ENCODE data around the gene SETBP1. TPM values are rescaled to one million over a fixed set of nuclear protein-coding genes. Genes with fewer than 3 reads are reported as not detected.

SETBP1 gene
- total and polyA plus RNA-seq, 2 of the 4 experiments (the other 2 are of a cell fraction) = 0.19 to 0.36 TPM

DNA sequence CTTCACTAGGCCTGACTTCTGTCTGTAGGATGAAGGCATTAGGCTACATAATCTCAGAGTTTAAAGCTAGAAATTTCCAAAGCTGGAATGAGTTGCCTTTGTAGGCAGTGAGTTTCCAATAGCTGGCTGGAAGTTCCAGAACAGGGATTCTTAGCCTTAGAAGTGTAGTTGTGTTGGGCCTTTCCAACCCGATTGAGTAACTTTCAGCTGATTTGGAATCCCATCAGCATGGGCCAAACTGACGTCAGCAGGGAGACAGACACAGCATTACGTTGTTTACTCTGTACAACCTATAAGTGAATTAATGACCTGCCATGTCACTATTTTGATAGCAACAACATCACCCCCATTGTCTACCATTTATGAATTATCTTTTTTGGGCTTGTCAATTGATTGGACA, 56.9 kb downstream of the SETBP1 start:
- H2BK20ac ChIP-seq (ENCODE audit: low read depth, low read length) = no peak overlapping the region

More for the DNA sequence above, 56.9 kb downstream of the SETBP1 start:
- H4K20me1 ChIP-seq (ENCODE audit: insufficient read depth, low read length) = no peaks in the 10 kb centered on the region
- H3K18ac ChIP-seq (ENCODE audit: low read depth, low read length) = no peak overlapping the region
- peaks cover 3% of the 10 kb centered on the region; the same call in 1 of the 2 replicates for H3K4me1 ChIP-seq (ENCODE audit: control insufficient read depth, insufficient read depth, low read length)
- H4K91ac ChIP-seq (ENCODE audit: insufficient read depth, low read depth, low read length) = no peak overlapping the region
- no peaks in the 10 kb centered on the region for H3K9me3 ChIP-seq (ENCODE audit: control insufficient read depth, insufficient read depth, low read length)
- no peak overlapping the region for H3K4ac ChIP-seq (ENCODE audit: low read depth, low read length)
- H2AFZ ChIP-seq (replicated peaks; ENCODE audit: low read length, poor library complexity) = no peak overlapping the region
- BruUV-seq (replicated peaks) = no TSS peak
- peaks cover 2% of the 10 kb centered on the region for H3K27me3 ChIP-seq (ENCODE audit: control insufficient read depth, insufficient read depth, low read length)
- H2BK5ac ChIP-seq (ENCODE audit: low read depth, low read length, poor library complexity, severe bottlenecking) = no peak overlapping the region
- no peak overlapping the region for H2AK9ac ChIP-seq (replicated peaks; ENCODE audit: low read depth, low read length, poor library complexity)
- H3K4me3 ChIP-seq (ENCODE audit: insufficient read depth, low read depth, low read length) = no peak overlapping the region
- H3K79me1 ChIP-seq (ENCODE audit: low read depth in 1 of 2, low read length in 2 of 2) = no peaks in the 10 kb centered on the region
- H4K8ac ChIP-seq (ENCODE audit: low read depth in 2 of 2, low read length in 2 of 2) = no peak overlapping the region
- H3K14ac ChIP-seq (replicated peaks; ENCODE audit: low read depth, low read length) = no peak overlapping the region
- no CpG with 5 or more reads among the region's 3 CpGs for WGBS, 2 experiments (ENCODE audit: extremely low coverage in 2 of 2, insufficient read length in 1 of 2)
- no peak for DNase-seq
- CTCF ChIA-PET = no interaction called here
- H2AK5ac ChIP-seq (ENCODE audit: low read depth, low read length) = no peak overlapping the region
- no peaks in the 10 kb centered on the region for H3K36me3 ChIP-seq (ENCODE audit: control insufficient read depth, insufficient read depth, low read length)
- H3K9ac ChIP-seq (ENCODE audit: low read depth, low read length) = no peak overlapping the region
- H3K23ac ChIP-seq (ENCODE audit: low read depth, low read length) = no peak overlapping the region
- no peak overlapping the region for H3K56ac ChIP-seq (ENCODE audit: extremely low read depth, insufficient read depth, low read length)
- POLR2A ChIA-PET (ENCODE audit: unreplicated experiment) = no interaction called here
- no peak overlapping the region for H3K4me2 ChIP-seq (ENCODE audit: low read depth, low read length)
- peaks cover 5% of the 10 kb centered on the region; the same call in 1 of the 2 replicates for H3K9me1 ChIP-seq (ENCODE audit: insufficient read depth, low read length)
- dilution Hi-C loops (cut with HindIII; ENCODE audit: low sequenced_read_pairs, unreplicated experiment) = no loop called here
- H2BK120ac ChIP-seq (ENCODE audit: low read depth, low read length) = no peak overlapping the region
- no peak overlapping the region for H2BK15ac ChIP-seq (ENCODE audit: low read depth, low read length)
- no peak overlapping the region for H4K5ac ChIP-seq (ENCODE audit: low read depth, low read length)
- H3K27ac ChIP-seq (ENCODE audit: insufficient read depth, low read length) = no peak overlapping the region
- TF ChIP-seq MAZ (IDR thresholded peaks at IDR 0.05; ENCODE audit: borderline replicate concordance, low read depth, low read length) (no peak), CEBPB (IDR thresholded peaks at IDR 0.05; ENCODE audit: low read depth, low read length) (no peak), RFX5 (IDR thresholded peaks at IDR 0.05; ENCODE audit: low read depth, low read length) (no peak), NFE2L2 (IDR thresholded peaks at IDR 0.05; ENCODE audit: low read depth, low read length) (no peak), SMC3 (IDR thresholded peaks at IDR 0.05; ENCODE audit: low read depth, low read length) (no peak), FOS (IDR thresholded peaks at IDR 0.05; ENCODE audit: low read depth, low read length) (no peak), RAD21 (IDR thresholded peaks at IDR 0.05; ENCODE audit: low read length) (no peak), MXI1 (IDR thresholded peaks at IDR 0.05; ENCODE audit: borderline replicate concordance, low read depth, low read length) (no peak), RCOR1 (IDR thresholded peaks at IDR 0.05; ENCODE audit: insufficient replicate concordance, low read length) (no peak), CHD1 (IDR thresholded peaks at IDR 0.05; ENCODE audit: low read depth, low read length) (no peak), MAFK (IDR thresholded peaks at IDR 0.05; ENCODE audit: low read depth, low read length) (no peak), POLR2A (IDR thresholded peaks at IDR 0.05; ENCODE audit: low read depth, low read length) (no peak), BHLHE40 (IDR thresholded peaks at IDR 0.05; ENCODE audit: low read depth, low read length) (no peak)
- TF ChIP-seq, protein P1, sequence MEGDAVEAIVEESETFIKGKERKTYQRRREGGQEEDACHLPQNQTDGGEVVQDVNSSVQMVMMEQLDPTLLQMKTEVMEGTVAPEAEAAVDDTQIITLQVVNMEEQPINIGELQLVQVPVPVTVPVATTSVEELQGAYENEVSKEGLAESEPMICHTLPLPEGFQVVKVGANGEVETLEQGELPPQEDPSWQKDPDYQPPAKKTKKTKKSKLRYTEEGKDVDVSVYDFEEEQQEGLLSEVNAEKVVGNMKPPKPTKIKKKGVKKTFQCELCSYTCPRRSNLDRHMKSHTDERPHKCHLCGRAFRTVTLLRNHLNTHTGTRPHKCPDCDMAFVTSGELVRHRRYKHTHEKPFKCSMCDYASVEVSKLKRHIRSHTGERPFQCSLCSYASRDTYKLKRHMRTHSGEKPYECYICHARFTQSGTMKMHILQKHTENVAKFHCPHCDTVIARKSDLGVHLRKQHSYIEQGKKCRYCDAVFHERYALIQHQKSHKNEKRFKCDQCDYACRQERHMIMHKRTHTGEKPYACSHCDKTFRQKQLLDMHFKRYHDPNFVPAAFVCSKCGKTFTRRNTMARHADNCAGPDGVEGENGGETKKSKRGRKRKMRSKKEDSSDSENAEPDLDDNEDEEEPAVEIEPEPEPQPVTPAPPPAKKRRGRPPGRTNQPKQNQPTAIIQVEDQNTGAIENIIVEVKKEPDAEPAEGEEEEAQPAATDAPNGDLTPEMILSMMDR (conservative IDR thresholded peaks at IDR 0.05; ENCODE audit: low read depth, low read length) = no peak
- TF ChIP-seq, protein P2, sequence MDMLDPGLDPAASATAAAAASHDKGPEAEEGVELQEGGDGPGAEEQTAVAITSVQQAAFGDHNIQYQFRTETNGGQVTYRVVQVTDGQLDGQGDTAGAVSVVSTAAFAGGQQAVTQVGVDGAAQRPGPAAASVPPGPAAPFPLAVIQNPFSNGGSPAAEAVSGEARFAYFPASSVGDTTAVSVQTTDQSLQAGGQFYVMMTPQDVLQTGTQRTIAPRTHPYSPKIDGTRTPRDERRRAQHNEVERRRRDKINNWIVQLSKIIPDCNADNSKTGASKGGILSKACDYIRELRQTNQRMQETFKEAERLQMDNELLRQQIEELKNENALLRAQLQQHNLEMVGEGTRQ (IDR thresholded peaks at IDR 0.05; ENCODE audit: low read depth, low read length) = no peak
- TF ChIP-seq, protein P3, sequence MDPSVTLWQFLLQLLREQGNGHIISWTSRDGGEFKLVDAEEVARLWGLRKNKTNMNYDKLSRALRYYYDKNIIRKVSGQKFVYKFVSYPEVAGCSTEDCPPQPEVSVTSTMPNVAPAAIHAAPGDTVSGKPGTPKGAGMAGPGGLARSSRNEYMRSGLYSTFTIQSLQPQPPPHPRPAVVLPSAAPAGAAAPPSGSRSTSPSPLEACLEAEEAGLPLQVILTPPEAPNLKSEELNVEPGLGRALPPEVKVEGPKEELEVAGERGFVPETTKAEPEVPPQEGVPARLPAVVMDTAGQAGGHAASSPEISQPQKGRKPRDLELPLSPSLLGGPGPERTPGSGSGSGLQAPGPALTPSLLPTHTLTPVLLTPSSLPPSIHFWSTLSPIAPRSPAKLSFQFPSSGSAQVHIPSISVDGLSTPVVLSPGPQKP (IDR thresholded peaks at IDR 0.05; ENCODE audit: borderline replicate concordance, low read depth, low read length) = no peak
- in situ Hi-C loops (cut with MboI; ENCODE audit: low sequenced_read_pairs) = no loop called here
- ATAC-seq (ENCODE audit: low read depth) = no peak
- intact Hi-C loops (cut with micrococcal nuclease) = no loop called here

All from IMR-90 (cell line).